Astrocyte of the cerebellum (primary cell): ENCODE measurements around the gene APRT.

Experiments used
- DNase-seq: peaks from one replicate; pipeline ENCODE4 v3.0.0-alpha.2; 2011; ENCODE audit warnings: low read depth
- H3K4me3 ChIP-seq: 2 replicates; pipeline ENCODE4 v1.5.1; 2011; ENCODE audit warnings: mild to moderate bottlenecking, low read depth, low read length, moderate library complexity
- in situ Hi-C: cut with HindIII; loops from 2 replicates; pipeline ENCODE4 v1.10.0; 2017; ENCODE audit warnings: low sequenced_read_pairs
- TF ChIP-seq, protein P1 (sequence below): IDR thresholded peaks from 2 replicates; pipeline ENCODE4 v1.5.1; 2012; ENCODE audit warnings: low read length, low read depth, moderate library complexity, mild to moderate bottlenecking; ENCODE audit errors: missing control alignments

APRT gene

DNA sequence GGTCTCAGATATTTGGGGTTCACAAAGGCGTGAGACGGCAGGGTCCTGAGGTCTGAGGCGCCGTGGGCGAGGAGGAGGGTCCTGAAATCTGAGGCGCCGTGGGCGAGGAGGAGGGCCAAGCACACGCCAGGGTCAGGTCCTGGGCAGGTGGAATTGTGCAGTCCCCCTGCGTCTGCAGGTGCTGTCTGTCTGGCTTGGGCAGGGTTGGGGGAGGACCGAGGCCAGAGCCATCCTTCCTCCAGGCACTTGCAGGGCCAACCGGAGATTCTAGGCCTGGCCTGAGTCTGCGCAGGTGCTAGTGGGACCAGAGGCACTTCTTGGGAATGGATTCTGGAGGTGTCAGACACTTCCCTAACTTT, 2.4 kb upstream of the APRT start:
- no peak overlapping the region for H3K4me3 ChIP-seq

DNA sequence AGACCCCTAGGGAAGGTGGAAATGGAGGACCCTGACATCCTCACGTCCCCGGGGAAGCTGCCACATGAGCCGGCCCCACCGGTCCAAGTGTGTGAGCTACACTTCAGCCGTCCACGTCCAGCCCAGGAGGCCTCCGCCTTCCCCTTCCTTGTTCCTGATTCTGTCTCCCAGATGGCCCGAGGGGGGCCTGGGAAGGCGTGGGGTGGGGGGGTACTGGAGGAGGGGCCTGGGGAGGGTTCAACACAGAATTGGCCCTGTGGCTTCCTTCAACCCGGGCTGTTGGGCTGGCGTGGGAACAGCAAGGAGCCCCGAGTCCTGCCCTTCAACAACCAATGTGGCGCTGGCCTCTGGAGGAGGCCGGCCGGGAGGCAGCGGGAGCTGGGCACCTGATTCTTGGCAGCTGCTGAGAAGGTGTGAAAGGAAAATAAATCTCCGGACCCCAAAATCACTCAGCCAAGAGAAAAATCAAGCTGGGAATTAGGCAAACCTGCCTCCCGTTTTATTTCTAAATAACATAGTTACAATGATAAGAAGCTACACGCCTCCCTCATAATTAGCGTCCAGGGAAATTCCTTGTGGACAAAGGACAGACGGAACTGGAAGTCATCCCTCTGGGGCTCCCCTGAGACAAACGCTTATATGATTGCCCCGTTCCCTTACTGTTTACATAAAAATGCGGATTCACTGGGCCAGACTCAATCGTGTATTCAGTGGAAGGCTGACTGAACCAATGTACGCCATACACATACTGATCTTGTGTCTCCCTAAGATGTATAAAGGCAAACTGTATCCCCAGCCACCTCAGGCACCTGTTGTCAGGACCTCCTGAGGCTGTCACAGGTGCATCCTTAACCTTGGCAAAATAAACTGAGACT, 1.8 kb upstream of the APRT start:
- DNase-seq, result no peak
- TF ChIP-seq, protein P1, sequence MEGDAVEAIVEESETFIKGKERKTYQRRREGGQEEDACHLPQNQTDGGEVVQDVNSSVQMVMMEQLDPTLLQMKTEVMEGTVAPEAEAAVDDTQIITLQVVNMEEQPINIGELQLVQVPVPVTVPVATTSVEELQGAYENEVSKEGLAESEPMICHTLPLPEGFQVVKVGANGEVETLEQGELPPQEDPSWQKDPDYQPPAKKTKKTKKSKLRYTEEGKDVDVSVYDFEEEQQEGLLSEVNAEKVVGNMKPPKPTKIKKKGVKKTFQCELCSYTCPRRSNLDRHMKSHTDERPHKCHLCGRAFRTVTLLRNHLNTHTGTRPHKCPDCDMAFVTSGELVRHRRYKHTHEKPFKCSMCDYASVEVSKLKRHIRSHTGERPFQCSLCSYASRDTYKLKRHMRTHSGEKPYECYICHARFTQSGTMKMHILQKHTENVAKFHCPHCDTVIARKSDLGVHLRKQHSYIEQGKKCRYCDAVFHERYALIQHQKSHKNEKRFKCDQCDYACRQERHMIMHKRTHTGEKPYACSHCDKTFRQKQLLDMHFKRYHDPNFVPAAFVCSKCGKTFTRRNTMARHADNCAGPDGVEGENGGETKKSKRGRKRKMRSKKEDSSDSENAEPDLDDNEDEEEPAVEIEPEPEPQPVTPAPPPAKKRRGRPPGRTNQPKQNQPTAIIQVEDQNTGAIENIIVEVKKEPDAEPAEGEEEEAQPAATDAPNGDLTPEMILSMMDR, result no peak
- no peak overlapping the region for H3K4me3 ChIP-seq
- in situ Hi-C loops, result no loop called here

More for the DNA sequence above, 2.4 kb upstream of the APRT start:
- in situ Hi-C loops, result no loop called here
- no peak for DNase-seq
- TF ChIP-seq, protein P1, result no peak

DNA sequence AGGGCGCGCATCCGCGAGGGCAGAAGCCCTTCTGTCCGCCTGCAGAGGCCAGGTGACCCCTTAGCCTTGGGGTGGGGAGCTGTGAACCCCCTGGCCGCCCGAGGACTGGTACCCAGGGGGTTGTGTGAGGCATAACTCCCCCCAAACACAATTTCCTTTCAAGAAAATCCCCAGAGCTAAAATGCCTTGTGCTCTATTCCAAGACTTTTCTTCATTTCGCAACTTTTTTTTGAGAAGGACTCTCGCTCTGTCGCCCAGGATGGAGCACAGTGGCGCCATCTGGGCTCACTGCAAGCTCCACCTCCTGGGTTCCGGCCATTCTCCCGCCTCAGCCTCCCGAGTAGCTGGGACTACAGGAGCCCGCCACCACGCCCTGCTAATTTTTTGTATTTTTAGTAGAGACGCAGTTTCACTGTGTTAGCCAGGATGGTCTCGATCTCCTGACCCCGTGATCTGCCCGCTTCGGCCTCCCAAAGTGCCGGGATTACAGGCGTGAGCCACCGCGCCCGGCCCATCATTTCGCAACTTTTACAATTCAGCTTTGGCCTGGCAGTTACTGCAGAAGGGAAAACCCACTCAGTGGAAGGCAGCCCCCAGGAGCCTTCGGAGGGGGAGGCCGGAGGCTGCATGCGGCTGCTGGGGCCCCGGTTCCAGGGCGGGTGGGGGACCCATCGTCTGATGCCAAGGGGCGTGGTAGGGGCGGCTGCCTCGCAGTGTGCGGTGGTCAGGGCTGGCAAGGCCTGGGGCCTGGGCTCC, 963 bp upstream of the APRT start:
- no peak for DNase-seq
- TF ChIP-seq, protein P1, result no peak
- in situ Hi-C loops, result no loop called here
- peak overlapping the region; percentile 65 for H3K4me3 ChIP-seq

DNA sequence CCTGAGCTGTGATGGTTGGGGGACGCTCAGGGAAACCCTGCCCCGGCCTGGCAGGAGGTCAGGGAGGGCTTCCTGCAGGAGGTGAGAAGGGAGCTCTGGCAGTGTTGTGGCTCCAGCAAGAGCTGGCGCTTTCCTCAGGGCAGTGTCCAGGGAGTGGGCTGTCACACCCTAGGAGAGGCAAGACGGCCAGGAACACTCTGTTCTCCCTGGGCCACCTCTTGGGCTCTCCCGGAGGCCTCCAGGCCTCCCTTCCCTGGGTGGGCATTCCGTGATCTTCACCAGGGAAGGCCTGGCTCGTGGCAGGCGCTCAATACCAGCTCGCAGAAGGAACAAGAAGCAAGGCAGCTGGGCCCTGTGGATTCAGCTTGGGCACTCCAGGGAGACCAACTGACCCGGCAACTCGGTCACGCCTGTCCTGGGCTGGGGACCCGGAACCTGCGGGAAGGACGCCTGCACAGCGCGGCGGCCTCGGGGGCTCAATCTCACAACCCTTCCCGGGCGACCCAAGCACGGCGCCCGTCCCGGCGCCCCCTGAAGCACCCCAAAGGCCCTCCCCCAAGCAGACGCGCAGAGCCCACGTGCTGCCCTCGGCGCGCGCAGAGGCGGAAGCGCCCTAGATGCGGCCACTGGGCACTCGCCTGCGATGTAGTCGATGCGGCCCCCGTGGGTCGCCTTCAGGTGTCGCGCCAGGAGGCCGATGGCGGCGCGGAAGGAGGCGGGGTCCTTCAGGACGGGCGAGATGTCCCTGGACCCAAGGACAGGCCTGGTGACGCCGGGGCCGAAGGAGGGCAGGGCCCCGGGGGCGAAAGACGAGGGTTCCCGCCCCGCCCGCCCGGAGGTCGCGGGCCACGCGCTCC, 588 bp downstream of the APRT start:
- TF ChIP-seq, protein P1, result no peak
- DNase-seq, result no peak
- in situ Hi-C loops, result no loop called here
- H3K4me3 ChIP-seq, result peak overlapping the region; percentile 65

DNA sequence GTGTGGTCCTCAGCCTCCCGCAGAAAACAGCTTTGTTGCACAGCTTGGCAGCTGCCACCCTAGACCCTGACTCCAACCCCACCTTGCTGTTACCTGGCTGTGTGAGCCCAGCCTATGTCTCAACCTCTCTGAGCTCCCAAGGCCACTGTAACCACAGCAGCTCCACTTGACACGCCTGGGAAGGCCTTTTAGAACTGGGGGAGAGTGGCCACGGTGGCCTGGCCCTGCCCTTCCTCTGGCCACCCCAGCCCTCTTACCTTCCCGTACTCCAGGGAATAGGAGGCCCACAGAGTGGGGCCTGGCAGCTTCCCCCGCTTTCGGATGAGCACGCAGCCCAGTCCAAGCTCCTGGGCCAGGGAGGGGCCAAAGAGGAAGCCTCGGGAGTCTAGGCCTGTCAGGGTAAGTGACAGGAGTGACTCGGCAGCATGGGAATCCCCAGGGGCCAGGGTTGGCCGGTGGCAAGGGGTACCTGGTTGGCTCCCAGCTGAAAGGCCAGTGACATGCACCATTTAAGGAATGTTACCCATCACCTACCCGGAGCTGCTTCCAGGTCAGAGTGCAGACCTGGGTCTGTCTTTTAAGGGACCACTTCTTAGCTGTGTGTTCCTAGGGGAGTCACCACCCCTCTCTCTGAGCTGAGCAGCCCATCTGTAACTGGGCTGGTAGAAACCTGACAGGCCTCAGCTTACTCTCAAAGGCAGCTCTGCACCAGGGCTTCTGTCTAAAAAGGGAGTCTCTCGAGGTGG, 1.4 kb downstream of the APRT start:
- in situ Hi-C loops, result no loop called here
- H3K4me3 ChIP-seq, result peak overlapping the region; percentile 65
- DNase-seq, result no peak
- TF ChIP-seq, protein P1, result no peak
